Activated CD4-positive, alpha-beta memory T cell treated with anti-CD3 and anti-CD28 coated beads for 36 hours (primary cell): ENCODE measurements around the gene TREML2. TPM values are rescaled to one million over a fixed set of nuclear protein-coding genes. Genes with fewer than 3 reads are reported as not detected.

Source experiments
- CTCF ChIA-PET: fragments of 350-600 bp; sonication (Branson Sonifier 250); formaldehyde crosslinking; loops from one replicate; lab custom pipeline; 2021; ENCODE audit warnings: antibody characterized with exemption, inconsistent platforms; lab: Charles Lee
- POLR2A ChIA-PET: fragments of 350-600 bp; sonication (Branson Sonifier 250); formaldehyde crosslinking; loops from one replicate; lab custom pipeline; 2021; ENCODE audit warnings: antibody characterized with exemption; lab: Charles Lee
- DNase-seq: peaks from one replicate; pipeline ENCODE4 v3.0.0-alpha.2; 2020
- H3K27ac Mint-ChIP-seq: one replicate; pipeline ENCODE4 v1.8.0; 2021; ENCODE audit warnings: mixed read lengths
- H3K27me3 Mint-ChIP-seq: one replicate; pipeline ENCODE4 v1.8.0; 2021; ENCODE audit warnings: mixed read lengths
- H3K36me3 Mint-ChIP-seq: one replicate; pipeline ENCODE4 v1.8.0; 2021; ENCODE audit warnings: mixed read lengths
- H3K4me1 Mint-ChIP-seq: one replicate; pipeline ENCODE4 v1.8.0; 2021; ENCODE audit warnings: low read depth, mixed read lengths
- H3K4me3 Mint-ChIP-seq: one replicate; pipeline ENCODE4 v1.8.0; 2021; ENCODE audit warnings: mild to moderate bottlenecking, mixed read lengths
- H3K9me3 Mint-ChIP-seq: one replicate; pipeline ENCODE4 v1.8.0; 2021; ENCODE audit warnings: mixed read lengths
- intact Hi-C: fragments of 100-400 bp; cut with micrococcal nuclease; formaldehyde crosslinking; loops from one replicate; pipeline ENCODE4 v1.15.1; 2023
- total RNA-seq, 2 experiments: library from RNA; stranded (reverse); gene quantifications; one replicate each; pipeline ENCODE4 v1.2.3, GENCODE V29; 2021

TREML2 gene
- total RNA-seq, 2 experiments from 2014 or later: 7.4 to 7.5 TPM

DNA sequence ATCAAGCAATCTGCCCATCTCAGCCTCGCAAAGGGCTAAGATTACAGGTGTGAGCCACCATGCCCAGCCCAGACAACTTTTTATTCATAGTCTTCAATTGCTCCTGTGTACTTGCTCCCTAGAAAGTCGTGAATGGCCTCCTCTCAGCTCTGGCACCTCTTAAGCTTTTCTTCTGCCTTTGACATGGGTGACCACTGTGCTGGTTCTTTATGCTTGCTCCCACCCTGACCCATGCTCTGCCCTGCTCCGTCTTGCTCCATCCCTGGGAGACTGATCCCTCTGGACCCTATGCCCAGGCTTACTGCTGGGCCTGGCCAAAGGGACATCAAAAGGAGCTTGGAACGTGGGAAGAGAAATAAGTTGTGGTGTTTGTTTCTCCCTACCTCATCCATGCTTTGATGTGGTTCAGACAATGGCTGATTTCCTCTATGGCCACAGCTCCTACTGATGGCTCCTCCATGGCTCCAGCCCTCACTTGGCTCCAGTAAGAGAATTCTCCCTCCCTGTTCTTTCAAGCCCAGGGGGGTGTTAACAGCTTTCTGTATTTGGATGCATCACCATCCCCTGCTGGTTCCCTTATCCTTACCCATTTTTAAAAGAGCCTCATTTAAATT is 30.3 kb downstream of the TREML2 start:
- ChIA-PET CTCF (interaction anchor here (1.4 kb wide), 1 partner anchor 12 kb away, joined by 8 read pairs; no protein-coding TSS in a partner anchor), POLR2A (no interaction called here)
- Mint-ChIP-seq H3K27me3 (peaks cover 1% of the 10 kb centered on the region), H3K27ac (no peak overlapping the region), H3K4me1 (no peaks in the 10 kb centered on the region), H3K4me3 (no peak overlapping the region), H3K9me3 (no peaks in the 10 kb centered on the region), H3K36me3 (no peaks in the 10 kb centered on the region)
- intact Hi-C loops: no loop called here
- DNase-seq: no peak

DNA sequence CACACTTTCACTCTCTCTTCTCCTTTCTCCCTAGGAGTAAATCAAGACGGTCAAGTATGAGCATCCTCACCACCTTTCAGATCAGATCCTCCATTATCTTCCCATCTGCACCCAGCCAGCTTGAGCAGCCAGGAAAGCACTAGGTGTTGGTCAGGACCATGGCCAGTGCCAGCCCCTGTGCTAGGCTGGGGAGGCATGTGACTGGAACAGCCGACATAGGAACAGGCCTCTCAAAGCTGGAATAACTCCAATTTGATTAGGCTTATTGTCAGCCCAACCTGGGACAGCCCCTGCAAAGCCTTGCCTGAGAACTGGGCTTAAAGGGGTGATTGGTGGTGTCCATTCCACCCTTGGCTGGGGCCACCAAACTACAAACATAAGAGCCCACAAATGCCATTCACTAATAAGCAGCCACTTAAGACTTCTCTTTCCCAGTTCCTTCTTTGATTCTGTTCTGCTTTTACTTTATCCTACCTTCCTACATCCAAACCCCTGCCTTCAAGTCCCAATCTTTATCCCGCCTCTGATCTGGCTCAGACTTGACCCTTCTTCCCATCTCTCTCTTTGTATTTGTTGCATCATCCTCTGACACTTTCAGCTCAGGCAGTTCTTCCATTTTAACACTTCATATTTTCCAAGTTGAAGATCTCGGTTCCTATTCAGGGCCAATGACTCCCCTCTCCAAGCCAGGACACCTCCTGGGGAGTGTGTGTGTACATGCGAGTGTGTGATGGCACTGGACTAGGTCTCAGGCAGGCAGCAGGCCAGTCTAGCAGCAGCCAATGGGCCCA is 33.6 kb downstream of the TREML2 start:
- POLR2A ChIA-PET: no interaction called here

DNA sequence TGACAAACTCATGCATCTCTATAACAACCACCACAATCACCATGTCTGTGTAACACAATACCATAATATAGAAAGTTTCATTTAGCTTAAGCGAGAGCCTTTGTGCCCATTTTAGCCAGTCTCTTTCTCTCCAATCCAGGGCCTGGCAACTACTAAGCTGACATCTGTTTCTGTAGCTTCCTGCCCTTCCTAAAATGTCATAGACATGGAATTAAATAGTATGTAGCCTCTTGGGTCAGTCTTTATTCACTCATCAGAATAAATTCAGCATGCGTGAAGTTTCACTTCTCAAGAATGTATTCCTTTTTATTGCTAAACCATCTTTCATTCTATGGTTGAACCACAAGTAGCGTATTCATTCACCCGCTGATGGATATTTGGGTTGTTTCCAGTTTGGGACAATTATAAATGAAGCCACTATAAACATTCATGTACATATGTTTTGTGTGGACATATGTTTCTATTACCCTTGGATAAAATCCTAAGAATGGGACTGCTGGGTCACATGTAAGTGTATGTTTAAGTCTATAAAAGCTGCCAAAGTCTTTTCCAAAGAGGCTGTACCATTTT is 36.3 kb downstream of the TREML2 start:
- Mint-ChIP-seq H3K27me3 (peaks cover 6% of the 10 kb centered on the region), H3K36me3 (no peaks in the 10 kb centered on the region), H3K4me1 (no peaks in the 10 kb centered on the region), H3K27ac (no peak overlapping the region), H3K9me3 (no peaks in the 10 kb centered on the region), H3K4me3 (no peak overlapping the region)
- ChIA-PET POLR2A (no interaction called here), CTCF (interaction anchor here (0.7 to 1.1 kb wide), 3 partner anchors 17 to 60 kb away, joined by 3 to 4 read pairs (median 3); no protein-coding TSS in a partner anchor)
- intact Hi-C loops: no loop called here
- DNase-seq: no peak

More for the DNA sequence above, 33.6 kb downstream of the TREML2 start:
- intact Hi-C loops: no loop called here
- Mint-ChIP-seq H3K27ac (no peak overlapping the region), H3K4me3 (no peak overlapping the region), H3K27me3 (peaks cover 6% of the 10 kb centered on the region), H3K9me3 (no peaks in the 10 kb centered on the region), H3K36me3 (no peaks in the 10 kb centered on the region), H3K4me1 (no peaks in the 10 kb centered on the region)
- DNase-seq: no peak
- CTCF ChIA-PET: interaction anchor here (1.1 kb wide), 1 partner anchor 15 kb away, joined by 3 read pairs; no protein-coding TSS in a partner anchor

DNA sequence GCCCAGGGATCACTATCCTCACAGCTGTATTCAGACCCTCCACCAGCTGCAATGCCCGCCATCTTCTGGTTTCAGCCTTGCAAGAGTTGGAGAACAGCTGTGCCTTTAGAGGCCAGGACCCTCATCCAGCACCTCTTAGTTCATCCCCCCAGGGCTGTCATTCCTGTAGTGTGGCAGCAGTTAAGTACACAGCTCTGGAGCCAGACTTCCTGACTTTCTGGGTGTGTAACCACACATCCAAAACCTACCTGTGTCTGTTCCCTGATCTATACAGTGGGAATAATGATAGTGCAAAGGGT is 37.6 kb downstream of the TREML2 start:
- intact Hi-C loops: no loop called here
- Mint-ChIP-seq H3K4me3 (no peak overlapping the region), H3K4me1 (no peaks in the 10 kb centered on the region), H3K27ac (no peak overlapping the region), H3K27me3 (peaks cover 6% of the 10 kb centered on the region), H3K9me3 (no peaks in the 10 kb centered on the region), H3K36me3 (no peaks in the 10 kb centered on the region)
- DNase-seq: no peak
- ChIA-PET POLR2A (no interaction called here), CTCF (no interaction called here)

DNA sequence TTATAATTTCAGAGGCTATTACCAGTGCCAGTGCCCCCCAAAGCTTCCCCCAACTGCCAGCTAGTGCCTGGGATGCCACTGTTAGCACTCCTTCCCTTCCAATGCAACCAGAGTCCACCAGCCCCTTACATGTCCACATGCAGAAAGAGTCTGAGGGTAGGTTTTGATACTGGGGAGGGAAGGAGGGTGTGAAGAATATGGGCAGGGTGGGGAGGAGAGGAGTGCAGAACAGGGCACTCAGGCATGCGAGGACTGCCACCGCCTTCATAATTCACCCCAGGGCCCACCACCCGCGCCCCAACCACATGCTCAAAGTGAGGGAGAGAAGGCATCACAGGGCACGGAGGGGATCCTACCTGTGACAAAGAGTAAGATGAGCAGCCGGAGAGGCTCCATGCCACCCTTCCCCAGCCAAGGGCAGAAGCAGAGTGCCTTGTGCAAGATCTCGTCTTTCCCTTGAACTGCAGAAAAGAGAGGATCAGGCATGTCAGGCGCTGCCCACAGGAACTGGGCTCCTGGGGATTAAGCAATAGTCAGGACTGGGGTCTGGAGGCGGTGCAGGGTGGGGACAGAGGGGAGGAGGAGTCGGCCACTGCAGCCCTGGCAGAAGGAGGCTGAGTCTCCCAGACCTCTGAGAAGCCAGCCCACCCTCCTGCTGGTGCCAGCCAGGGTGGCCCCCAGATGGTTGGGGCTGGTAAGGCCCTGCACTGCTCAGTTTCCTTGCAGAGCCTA is 38.1 kb downstream of the TREML2 start, which contains the start of gene TREM2:
Gene TREM2, minus strand, starts transcription at position 430 of the 732 bp plus-strand sequence. Its CDS starts 34 bp downstream, at position 396.
- peaks cover 8% of the 10 kb centered on the region for H3K27me3 Mint-ChIP-seq
- no peak within 1 kb of the TSS for H3K4me3 Mint-ChIP-seq
- ChIA-PET POLR2A (no interaction called here), CTCF (no interaction called here)
- intact Hi-C loops: no loop called here
- no peaks in the 10 kb centered on the region for H3K9me3 Mint-ChIP-seq
- no peaks in the 10 kb centered on the region for H3K36me3 Mint-ChIP-seq
- no peaks in the 10 kb centered on the region for H3K4me1 Mint-ChIP-seq
- no peak within 1 kb of the TSS for H3K27ac Mint-ChIP-seq
- no peak for DNase-seq

DNA sequence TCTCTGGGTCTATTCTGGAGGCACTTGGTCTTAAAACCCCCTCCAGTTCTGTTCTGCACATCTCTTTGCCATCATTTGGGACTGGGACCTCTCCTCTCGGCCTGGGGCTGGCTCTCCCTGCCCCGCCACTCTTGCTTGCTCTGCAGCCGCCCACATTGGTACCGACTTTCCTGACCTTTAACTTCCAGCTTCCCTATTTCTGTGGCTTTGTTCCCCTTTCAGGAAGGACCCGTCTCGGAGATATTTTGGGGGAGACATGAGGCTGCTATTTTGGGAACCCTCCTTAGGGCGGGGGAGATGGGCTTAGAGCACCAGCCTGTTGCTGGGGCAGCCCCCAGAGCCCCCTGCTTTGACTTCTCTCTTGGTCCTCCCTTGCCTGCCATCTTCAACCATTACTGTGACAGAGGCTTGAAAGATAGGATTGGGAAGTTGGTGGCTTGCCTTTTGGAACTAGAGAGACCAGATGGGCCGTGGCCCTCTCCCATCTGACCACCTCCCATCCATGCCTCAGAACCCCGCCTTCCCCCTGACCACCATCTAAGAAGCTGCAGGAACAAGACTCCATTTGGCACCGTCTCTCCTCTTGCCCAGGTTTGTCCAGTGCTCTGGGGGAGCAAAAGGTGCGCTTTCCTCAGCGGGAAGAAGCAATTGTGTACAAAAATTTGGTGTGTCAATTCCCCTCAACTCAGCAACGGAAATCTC is 38.9 kb downstream of the TREML2 start:
- POLR2A ChIA-PET: no interaction called here
- Mint-ChIP-seq H3K27ac (no peak overlapping the region), H3K36me3 (no peaks in the 10 kb centered on the region), H3K9me3 (no peaks in the 10 kb centered on the region), H3K4me1 (no peaks in the 10 kb centered on the region), H3K27me3 (peaks cover 7% of the 10 kb centered on the region), H3K4me3 (no peak overlapping the region)
- no peak for DNase-seq
- CTCF ChIA-PET: no interaction called here
- intact Hi-C loops: no loop called here

DNA sequence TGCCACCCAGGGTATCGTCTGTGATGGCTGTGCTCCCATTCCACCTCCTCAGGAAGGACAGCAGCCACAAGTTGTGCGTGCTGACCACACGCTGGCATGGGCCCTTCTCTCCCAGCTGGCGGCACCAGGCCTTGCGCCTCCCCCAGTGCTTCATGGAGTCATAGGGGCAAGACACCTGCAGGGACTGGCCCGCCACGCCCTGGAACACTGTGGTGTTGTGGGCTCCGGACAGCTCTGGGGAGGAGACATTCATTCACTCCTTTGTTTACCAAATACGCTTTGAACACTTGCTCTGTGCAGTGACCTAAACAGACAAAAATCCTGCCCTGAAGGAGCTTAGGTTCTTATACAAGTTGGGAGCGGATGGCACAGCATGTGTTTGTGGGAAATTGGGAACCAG is 39.6 kb downstream of the TREML2 start:
- CTCF ChIA-PET: no interaction called here
- Mint-ChIP-seq H3K27me3 (peaks cover 7% of the 10 kb centered on the region), H3K4me1 (no peaks in the 10 kb centered on the region), H3K4me3 (no peak overlapping the region), H3K36me3 (no peaks in the 10 kb centered on the region), H3K9me3 (no peaks in the 10 kb centered on the region), H3K27ac (no peak overlapping the region)
- POLR2A ChIA-PET: no interaction called here
- intact Hi-C loops: no loop called here
- no peak for DNase-seq

DNA sequence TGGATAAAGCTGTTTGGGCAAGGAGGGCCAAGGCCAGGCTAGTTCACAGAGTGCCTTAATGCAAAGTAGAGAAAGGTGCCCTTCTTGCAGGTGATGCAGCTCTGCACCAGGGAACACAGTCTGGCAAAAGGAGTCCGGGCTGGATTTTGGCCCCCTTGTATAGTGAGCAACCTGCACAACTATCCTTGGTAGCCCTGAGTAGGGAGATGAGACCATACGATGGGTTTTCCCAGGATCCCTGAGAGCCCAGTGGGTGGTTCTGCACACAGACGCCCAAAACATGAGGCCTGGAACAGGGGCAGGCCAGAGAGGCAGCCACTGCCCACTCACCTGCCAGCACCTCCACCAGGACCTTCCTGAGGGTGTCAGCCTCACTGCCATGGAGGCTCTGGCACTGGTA is 40.0 kb downstream of the TREML2 start:
- no peak overlapping the region for H3K27ac Mint-ChIP-seq
- H3K36me3 Mint-ChIP-seq: no peaks in the 10 kb centered on the region
- H3K27me3 Mint-ChIP-seq: peaks cover 7% of the 10 kb centered on the region
- intact Hi-C loops: no loop called here
- DNase-seq: no peak
- no peak overlapping the region for H3K4me3 Mint-ChIP-seq
- H3K9me3 Mint-ChIP-seq: no peaks in the 10 kb centered on the region
- H3K4me1 Mint-ChIP-seq: no peaks in the 10 kb centered on the region
- POLR2A ChIA-PET: no interaction called here
- CTCF ChIA-PET: no interaction called here

DNA sequence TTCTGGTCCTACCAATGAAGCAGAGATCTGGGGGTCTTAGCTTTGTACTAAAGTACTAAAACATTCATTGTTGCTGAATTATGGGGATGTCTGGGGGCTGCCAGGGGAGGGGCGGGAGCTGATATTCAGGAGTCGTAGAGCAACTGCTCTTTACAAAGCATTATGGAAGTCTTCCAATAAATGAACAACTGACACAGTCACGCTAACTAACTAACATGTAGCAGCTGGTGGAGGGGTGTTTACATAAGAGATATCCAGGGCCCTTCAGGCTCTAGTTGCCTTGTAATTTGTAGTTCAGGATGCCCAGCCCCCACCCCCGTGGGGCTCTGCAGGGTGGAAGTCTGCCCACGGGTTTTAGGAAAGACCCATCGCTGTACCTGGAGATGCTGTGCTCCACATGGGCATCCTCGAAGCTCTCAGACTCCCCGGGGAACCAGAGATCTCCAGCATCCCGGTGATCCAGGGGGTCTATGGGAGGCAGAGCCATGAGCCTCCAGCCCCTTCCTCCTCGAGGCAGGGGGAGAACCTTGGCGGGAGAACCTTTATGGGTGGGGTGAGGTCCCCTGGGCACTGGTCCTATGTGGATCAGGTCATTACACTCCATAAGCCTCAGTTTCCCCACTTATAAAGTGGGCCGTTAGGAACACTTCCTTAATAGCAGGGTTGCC is 41.4 kb downstream of the TREML2 start:
- intact Hi-C loops: no loop called here
- no peaks in the 10 kb centered on the region for H3K36me3 Mint-ChIP-seq
- no peaks in the 10 kb centered on the region for H3K4me1 Mint-ChIP-seq
- no peaks in the 10 kb centered on the region for H3K9me3 Mint-ChIP-seq
- ChIA-PET POLR2A (no interaction called here), CTCF (no interaction called here)
- H3K4me3 Mint-ChIP-seq: no peak overlapping the region
- no peak for DNase-seq
- peaks cover 7% of the 10 kb centered on the region for H3K27me3 Mint-ChIP-seq
- H3K27ac Mint-ChIP-seq: no peak overlapping the region

DNA sequence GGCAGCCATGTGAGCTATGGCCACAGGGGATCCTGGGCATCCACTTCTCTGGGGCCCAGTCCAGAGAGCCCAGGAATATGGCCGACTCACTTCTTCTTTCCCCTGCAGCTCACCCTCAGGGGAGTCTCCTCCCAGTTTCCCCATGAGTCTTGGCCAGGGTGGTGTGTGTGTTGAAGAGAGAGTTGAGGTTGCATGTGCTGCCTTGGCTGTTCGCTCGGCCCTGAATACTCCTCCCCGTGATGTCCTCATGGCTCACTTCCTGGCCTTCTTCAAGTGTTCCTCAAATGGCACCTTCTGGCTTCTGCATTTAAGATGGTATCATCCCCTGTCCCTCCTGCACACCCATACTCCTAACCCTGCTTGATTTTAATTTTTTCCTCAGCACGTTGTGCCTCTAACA is 43.6 kb downstream of the TREML2 start:
- POLR2A ChIA-PET: no interaction called here
- no peak for DNase-seq
- Mint-ChIP-seq H3K27ac (no peak overlapping the region), H3K4me3 (no peak overlapping the region), H3K36me3 (no peaks in the 10 kb centered on the region), H3K27me3 (peaks cover 2% of the 10 kb centered on the region), H3K9me3 (no peaks in the 10 kb centered on the region), H3K4me1 (no peaks in the 10 kb centered on the region)
- intact Hi-C loops: no loop called here
- CTCF ChIA-PET: interaction anchor here (1.4 kb wide), 1 partner anchor 25 kb away, joined by 3 read pairs; no protein-coding TSS in a partner anchor

DNA sequence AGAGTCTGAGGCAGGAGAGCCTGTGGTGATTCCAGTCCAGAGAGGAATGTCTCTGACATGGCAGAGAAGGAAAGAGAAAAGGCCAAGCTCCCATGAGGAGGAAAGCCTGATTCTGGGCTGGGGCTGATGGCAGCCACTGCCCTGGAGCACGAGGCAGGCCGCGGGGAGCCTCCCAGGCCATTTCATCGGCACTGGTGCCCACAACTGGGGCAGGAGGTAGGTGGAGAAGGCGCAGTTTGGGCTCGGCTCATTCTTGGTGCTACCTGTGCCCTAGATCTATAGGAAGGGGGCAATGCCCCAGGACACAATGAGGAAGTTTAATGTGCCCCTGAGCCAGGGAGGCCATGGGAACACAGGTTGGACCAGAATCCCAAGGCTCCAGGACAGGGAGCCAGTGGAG is 44.2 kb downstream of the TREML2 start:
- H3K27me3 Mint-ChIP-seq: peaks cover 2% of the 10 kb centered on the region
- CTCF ChIA-PET: no interaction called here

More for the DNA sequence above, 44.2 kb downstream of the TREML2 start:
- intact Hi-C loops: no loop called here
- no peak for DNase-seq
- Mint-ChIP-seq H3K4me3 (no peak overlapping the region), H3K9me3 (no peaks in the 10 kb centered on the region), H3K36me3 (no peaks in the 10 kb centered on the region), H3K27ac (no peak overlapping the region), H3K4me1 (no peaks in the 10 kb centered on the region)
- POLR2A ChIA-PET: no interaction called here
